Kidney epithelial cell (primary cell): Measurements from ENCODE around the gene LIMS2. TPM values are rescaled to one million over a fixed set of nuclear protein-coding genes. Genes with fewer than 3 reads are reported as not detected.

Source experiments
- DNase-seq: peaks from one replicate; pipeline ENCODE4 v3.0.0-alpha.2; 2010; ENCODE audit warnings: low read depth
- H3K27me3 ChIP-seq: 2 replicates; pipeline ENCODE4 v1.6.0; 2011; ENCODE audit warnings: low read length; ENCODE audit not compliant: control insufficient read depth, insufficient read depth
- H3K36me3 ChIP-seq: 2 replicates; pipeline ENCODE4 v1.5.1; 2011; ENCODE audit warnings: low read length; ENCODE audit not compliant: control insufficient read depth, insufficient read depth
- H3K4me3 ChIP-seq: 2 replicates; pipeline ENCODE4 v1.5.1; 2011; ENCODE audit warnings: low read depth, mild to moderate bottlenecking, control low read depth, low read length
- CTCF ChIP-seq: IDR thresholded peaks from 2 replicates; pipeline ENCODE4 v1.5.1; 2011; ENCODE audit warnings: mild to moderate bottlenecking, moderate library complexity, low read length, control low read depth, inconsistent platforms; ENCODE audit not compliant: insufficient read depth, poor library complexity, severe bottlenecking
- total RNA-seq: library from RNA; depleted of rRNA; stranded (reverse); fragments of >200 nt; gene quantifications from 2 replicates; pipeline ENCODE4 v1.2.3, GENCODE V29; 2015

Gene LIMS2
- total RNA-seq, 1 donor from 2014 or later, result 2.3 TPM

DNA sequence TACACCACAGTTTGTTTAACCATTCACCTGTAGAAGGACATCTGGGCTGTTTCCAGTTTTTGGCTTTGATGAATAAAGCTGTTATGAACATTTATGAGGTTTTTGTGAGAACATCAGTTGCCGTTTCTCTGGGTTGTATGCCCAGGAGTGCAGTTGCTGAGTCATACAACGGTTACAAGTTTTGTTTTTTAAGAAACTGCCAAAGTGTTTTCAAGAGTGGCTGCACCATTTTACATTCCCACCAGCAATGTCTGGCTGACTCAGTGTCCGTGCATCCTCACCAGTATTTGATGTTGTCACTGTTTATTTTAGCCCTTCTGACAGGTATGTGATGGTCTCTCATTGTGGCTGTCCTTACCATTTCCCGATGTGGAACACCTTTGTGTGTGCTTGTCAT lies 77.3 kb downstream of the LIMS2 start:
- Histone ChIP-seq H3K4me3 (no peak overlapping the region), H3K36me3 (no peaks in the 10 kb centered on the region), H3K27me3 (no peaks in the 10 kb centered on the region)
- no peak for TF ChIP-seq CTCF
- DNase-seq, result no peak

GRCh38 chr2:127597046-127597983 lies 78.0 kb downstream of the LIMS2 start:
- Histone ChIP-seq H3K36me3 (no peaks in the 10 kb centered on the region), H3K27me3 (no peaks in the 10 kb centered on the region), H3K4me3 (no peak overlapping the region)
- DNase-seq, result no peak
- no peak for TF ChIP-seq CTCF

GRCh38 chr2:127596311-127597045 lies 78.9 kb downstream of the LIMS2 start:
- DNase-seq, result no peak
- Histone ChIP-seq H3K36me3 (no peaks in the 10 kb centered on the region), H3K27me3 (no peaks in the 10 kb centered on the region), H3K4me3 (no peak overlapping the region)
- TF ChIP-seq CTCF, result no peak

GRCh38 chr2:127594116-127594591 lies 81.2 kb downstream of the LIMS2 start:
- Histone ChIP-seq H3K36me3 (no peaks in the 10 kb centered on the region), H3K4me3 (no peak overlapping the region), H3K27me3 (no peaks in the 10 kb centered on the region)
- no peak for TF ChIP-seq CTCF
- DNase-seq, result no peak

- no peaks in the 10 kb centered on the region for H3K36me3 ChIP-seq
- no peaks in the 10 kb centered on the region for H3K27me3 ChIP-seq
- no peak for TF ChIP-seq CTCF
- no peak overlapping the region for H3K4me3 ChIP-seq
- no peak for DNase-seq
These were observed 81.9 kb downstream of the LIMS2 start for GRCh38 chr2:127593228-127594115.
